Measurements from ENCODE around the gene NCMAP.
"Not testable (repeated sequence)": the region's sequence is repeated elsewhere in the genome, so short reads cannot be mapped to it uniquely, and the experiment has no call there.

NCMAP gene

GRCh38 chr1:24517898-24518297 is 38.0 kb upstream of the NCMAP start:
- Histone ChIP-seq H3K36me3 (ENCODE audit: control insufficient read depth in 1 of 2, insufficient read depth in 2 of 2, low read length in 2 of 2) (peaks cover 0 to 1% of the 10 kb centered on the region in 2 experiments), H3K27ac (ENCODE audit: low read depth, low read length) (no peak overlapping the region), H3K27me3 (ENCODE audit: insufficient read depth, low read length) (no peaks in the 10 kb centered on the region), H4K8ac (ENCODE audit: low read depth, low read length) (no peak overlapping the region), H4K91ac (ENCODE audit: low read depth, low read length) (no peak overlapping the region), H3K23ac (ENCODE audit: low read length) (no peak overlapping the region), H3K9me3 (ENCODE audit: insufficient read depth, low read depth, low read length) (no peaks in the 10 kb centered on the region), H3K4me1 (ENCODE audit: control insufficient read depth in 1 of 2, insufficient read depth in 2 of 2, low read length in 2 of 2) (no peaks in the 10 kb centered on the region), H3K4ac (ENCODE audit: low read depth, low read length) (no peak overlapping the region), H3K79me1 (ENCODE audit: low read length) (no peaks in the 10 kb centered on the region), H2BK5ac (ENCODE audit: low read depth, low read length, poor library complexity) (no peak overlapping the region), H2AK5ac (ENCODE audit: low read length) (no peak overlapping the region), H3K4me3 (ENCODE audit: low read depth, low read length) (no peak overlapping the region), H3K4me2 (ENCODE audit: low read length) (no peak overlapping the region), H3K18ac (ENCODE audit: low read length) (no peak overlapping the region), H4K12ac (ENCODE audit: low read depth, low read length) (no peak overlapping the region), H2BK12ac (ENCODE audit: low read length) (no peak overlapping the region), H2BK120ac (ENCODE audit: insufficient read depth, low read length, poor library complexity) (no peak overlapping the region), H3K14ac (ENCODE audit: low read length) (no peak overlapping the region), H3K9ac (ENCODE audit: low read length) (no peak overlapping the region), H3K79me2 (ENCODE audit: control insufficient read depth, insufficient read depth, low read length, poor library complexity) (no peaks in the 10 kb centered on the region), H2AFZ (ENCODE audit: insufficient read depth, low read length, poor library complexity) (no peak overlapping the region)
- DNase-seq: no peak
- WGBS (ENCODE audit: extremely low coverage, insufficient coverage, insufficient read length): no CpG with 5 or more reads among the region's 4 CpGs

DNA sequence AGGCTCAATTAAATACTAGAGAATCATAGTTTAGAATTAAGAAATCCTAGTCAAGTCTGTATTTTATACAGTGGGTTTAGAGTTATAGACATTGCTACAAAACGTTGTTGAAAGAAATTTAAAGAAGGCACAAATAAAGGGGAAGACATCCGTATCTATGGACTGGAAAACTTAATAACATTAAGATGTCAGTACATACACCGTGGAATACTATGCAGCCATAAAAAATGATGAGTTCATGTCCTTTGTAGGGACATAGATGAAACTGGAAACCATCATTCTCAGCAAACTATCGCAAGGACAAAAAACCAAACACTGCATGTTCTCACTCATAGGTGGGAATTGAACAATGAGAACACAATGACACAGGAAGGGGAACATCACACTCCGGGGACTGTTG is 35.6 kb upstream of the NCMAP start:
- not testable (repeated sequence) for H3K14ac ChIP-seq (ENCODE audit: low read length); H3K36me3 ChIP-seq (ENCODE audit: control insufficient read depth in 1 of 2, insufficient read depth in 2 of 2, low read length in 2 of 2); H3K9me3 ChIP-seq (ENCODE audit: insufficient read depth, low read depth, low read length); H2AK5ac ChIP-seq (ENCODE audit: low read length); H4K8ac ChIP-seq (ENCODE audit: low read depth, low read length); H3K4me1 ChIP-seq (ENCODE audit: control insufficient read depth in 1 of 2, insufficient read depth in 2 of 2, low read length in 2 of 2); DNase-seq; H3K23ac ChIP-seq (ENCODE audit: low read length); H2BK120ac ChIP-seq (ENCODE audit: insufficient read depth, low read length, poor library complexity); H3K9ac ChIP-seq (ENCODE audit: low read length); H4K12ac ChIP-seq (ENCODE audit: low read depth, low read length); H3K79me2 ChIP-seq (ENCODE audit: control insufficient read depth, insufficient read depth, low read length, poor library complexity); H3K4me3 ChIP-seq (ENCODE audit: low read depth, low read length); H3K4ac ChIP-seq (ENCODE audit: low read depth, low read length); H4K91ac ChIP-seq (ENCODE audit: low read depth, low read length); H3K27ac ChIP-seq (ENCODE audit: low read depth, low read length); H3K79me1 ChIP-seq (ENCODE audit: low read length); H3K27me3 ChIP-seq (ENCODE audit: insufficient read depth, low read length); H2BK12ac ChIP-seq (ENCODE audit: low read length); H3K4me2 ChIP-seq (ENCODE audit: low read length); H2BK5ac ChIP-seq (ENCODE audit: low read depth, low read length, poor library complexity); H2AFZ ChIP-seq (ENCODE audit: insufficient read depth, low read length, poor library complexity); H3K18ac ChIP-seq (ENCODE audit: low read length)
- no CpG with 5 or more reads among the region's 5 CpGs for WGBS (ENCODE audit: extremely low coverage, insufficient coverage, insufficient read length)

DNA sequence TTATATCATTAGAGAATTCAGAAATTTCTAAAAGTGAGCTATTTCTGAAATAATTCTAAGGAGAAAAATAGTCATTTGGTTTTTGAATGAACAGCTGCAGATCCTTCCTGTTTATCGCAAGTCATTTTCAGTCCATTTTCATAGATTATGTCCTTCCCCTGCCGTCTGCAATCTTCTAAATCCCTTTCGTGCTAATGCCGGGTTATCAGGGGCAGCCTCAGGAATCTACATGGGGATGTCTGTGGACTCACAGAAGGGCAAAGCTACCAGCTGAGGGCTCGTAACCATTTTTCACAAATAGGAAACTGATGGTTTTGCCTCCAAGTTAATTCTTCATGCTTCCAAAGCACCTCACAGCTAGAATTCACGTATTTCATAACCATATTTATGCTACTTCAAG is 30.3 kb upstream of the NCMAP start:
- H3K36me3 ChIP-seq (ENCODE audit: control insufficient read depth in 1 of 2, insufficient read depth in 2 of 2, low read length in 2 of 2): peaks cover 0 to 2% of the 10 kb centered on the region in 2 experiments
- H3K27me3 ChIP-seq (ENCODE audit: insufficient read depth, low read length): no peaks in the 10 kb centered on the region
- no peak overlapping the region for H2AFZ ChIP-seq (ENCODE audit: insufficient read depth, low read length, poor library complexity)
- no peak overlapping the region for H3K27ac ChIP-seq (ENCODE audit: low read depth, low read length)
- no peak overlapping the region for H2BK120ac ChIP-seq (ENCODE audit: insufficient read depth, low read length, poor library complexity)
- no peak overlapping the region for H3K14ac ChIP-seq (ENCODE audit: low read length)
- H3K23ac ChIP-seq (ENCODE audit: low read length): no peak overlapping the region
- no peak overlapping the region for H4K91ac ChIP-seq (ENCODE audit: low read depth, low read length)
- no peak overlapping the region for H3K4me3 ChIP-seq (ENCODE audit: low read depth, low read length)
- no peak overlapping the region for H3K4ac ChIP-seq (ENCODE audit: low read depth, low read length)
- H4K12ac ChIP-seq (ENCODE audit: low read depth, low read length): no peak overlapping the region
- no peaks in the 10 kb centered on the region for H3K4me1 ChIP-seq (ENCODE audit: control insufficient read depth in 1 of 2, insufficient read depth in 2 of 2, low read length in 2 of 2)
- H2BK12ac ChIP-seq (ENCODE audit: low read length): no peak overlapping the region
- H3K79me2 ChIP-seq (ENCODE audit: control insufficient read depth, insufficient read depth, low read length, poor library complexity): no peaks in the 10 kb centered on the region
- DNase-seq: no peak
- H3K9me3 ChIP-seq (ENCODE audit: insufficient read depth, low read depth, low read length): no peaks in the 10 kb centered on the region
- H3K4me2 ChIP-seq (ENCODE audit: low read length): no peak overlapping the region
- H3K9ac ChIP-seq (ENCODE audit: low read length): no peak overlapping the region
- peak overlapping the region; percentile 37 for H2BK5ac ChIP-seq (ENCODE audit: low read depth, low read length, poor library complexity)
- no peak overlapping the region for H2AK5ac ChIP-seq (ENCODE audit: low read length)
- H3K18ac ChIP-seq (ENCODE audit: low read length): no peak overlapping the region
- no peaks in the 10 kb centered on the region for H3K79me1 ChIP-seq (ENCODE audit: low read length)
- no CpG with 5 or more reads among the region's 6 CpGs for WGBS (ENCODE audit: extremely low coverage, insufficient coverage, insufficient read length)
- H4K8ac ChIP-seq (ENCODE audit: low read depth, low read length): no peak overlapping the region

DNA sequence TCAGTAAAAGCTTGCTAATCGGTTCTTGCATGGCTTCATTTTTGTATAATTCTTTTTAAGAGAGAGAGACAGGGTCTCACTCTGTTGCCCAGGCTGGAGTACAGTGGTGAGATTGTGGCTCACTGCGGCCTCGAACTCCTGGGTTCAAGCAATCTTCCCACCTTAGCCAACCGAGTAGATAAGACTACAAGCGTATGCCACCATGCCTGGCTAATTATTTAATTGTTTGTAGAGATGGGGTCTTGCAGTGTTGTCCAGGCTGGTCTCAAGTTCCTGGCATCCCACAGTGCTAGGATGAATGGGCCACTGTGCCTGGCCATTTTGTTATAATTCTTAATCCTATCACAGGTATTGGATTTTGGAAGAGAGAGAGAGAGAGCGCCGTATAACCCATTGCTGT is 29.8 kb upstream of the NCMAP start:
- no peaks in the 10 kb centered on the region for H3K9me3 ChIP-seq (ENCODE audit: insufficient read depth, low read depth, low read length)
- H3K9ac ChIP-seq (ENCODE audit: low read length): no peak overlapping the region
- H3K79me1 ChIP-seq (ENCODE audit: low read length): no peaks in the 10 kb centered on the region
- no peaks in the 10 kb centered on the region for H3K79me2 ChIP-seq (ENCODE audit: control insufficient read depth, insufficient read depth, low read length, poor library complexity)
- no peak overlapping the region for H4K12ac ChIP-seq (ENCODE audit: low read depth, low read length)
- H3K36me3 ChIP-seq (ENCODE audit: control insufficient read depth in 1 of 2, insufficient read depth in 2 of 2, low read length in 2 of 2): peaks cover 0 to 2% of the 10 kb centered on the region in 2 experiments
- no peak overlapping the region for H2AFZ ChIP-seq (ENCODE audit: insufficient read depth, low read length, poor library complexity)
- H4K91ac ChIP-seq (ENCODE audit: low read depth, low read length): no peak overlapping the region
- no peak overlapping the region for H2BK5ac ChIP-seq (ENCODE audit: low read depth, low read length, poor library complexity)
- no peak for DNase-seq
- H2BK120ac ChIP-seq (ENCODE audit: insufficient read depth, low read length, poor library complexity): no peak overlapping the region
- no peak overlapping the region for H4K8ac ChIP-seq (ENCODE audit: low read depth, low read length)
- no peak overlapping the region for H3K4me3 ChIP-seq (ENCODE audit: low read depth, low read length)
- no peak overlapping the region for H3K4ac ChIP-seq (ENCODE audit: low read depth, low read length)
- no peak overlapping the region for H3K4me2 ChIP-seq (ENCODE audit: low read length)
- no peak overlapping the region for H3K27ac ChIP-seq (ENCODE audit: low read depth, low read length)
- H2AK5ac ChIP-seq (ENCODE audit: low read length): no peak overlapping the region
- H3K23ac ChIP-seq (ENCODE audit: low read length): no peak overlapping the region
- no peak overlapping the region for H2BK12ac ChIP-seq (ENCODE audit: low read length)
- no peaks in the 10 kb centered on the region for H3K27me3 ChIP-seq (ENCODE audit: insufficient read depth, low read length)
- H3K18ac ChIP-seq (ENCODE audit: low read length): no peak overlapping the region
- H3K4me1 ChIP-seq (ENCODE audit: control insufficient read depth in 1 of 2, insufficient read depth in 2 of 2, low read length in 2 of 2): no peaks in the 10 kb centered on the region
- no peak overlapping the region for H3K14ac ChIP-seq (ENCODE audit: low read length)
- no CpG with 5 or more reads among the region's 7 CpGs for WGBS (ENCODE audit: extremely low coverage, insufficient coverage, insufficient read length)

Data from trophoblast cell (in vitro differentiated cells and primary cell).